Motor neuron (in vitro differentiated cells): ENCODE results near the gene FAM9C. TPM values are rescaled to one million over a fixed set of nuclear protein-coding genes. Genes with fewer than 3 reads are reported as not detected.
"Not testable (repeated sequence)": the region's sequence is repeated elsewhere in the genome, so short reads cannot be mapped to it uniquely, and the experiment has no call there.

Source experiments
- ATAC-seq, 8 experiments: fragments of 200-7000 bp; cut with Tn5 transposase; replicated peaks in 6 of 8; 2 replicates each; pipeline ENCODE4 v1.8.0; 2021; ENCODE audit warnings: mild to moderate bottlenecking in 8 of 8, moderate library complexity in 8 of 8
- H3K27ac ChIP-seq, 2 donors: fragments of 250-450 bp; sonication (Bioruptor Pico); 2 replicates each; pipeline ENCODE4 v1.9.0; 2021; ENCODE audit warnings: antibody characterized with exemption in 2 of 2, mild to moderate bottlenecking in 2 of 2, moderate library complexity in 1 of 2
- H3K4me1 ChIP-seq, 2 donors: fragments of 250-450 bp; sonication (Bioruptor Pico); replicated peaks in 1 of 2; 2 replicates each; pipeline ENCODE4 v1.6.1; 2021; ENCODE audit warnings: antibody characterized with exemption in 2 of 2, mild to moderate bottlenecking in 2 of 2, moderate library complexity in 1 of 2
- H3K4me3 ChIP-seq, 5 donors: fragments of 250-450 bp; sonication (Bioruptor Pico); 2 replicates each; pipeline ENCODE4 v1.9.0; 2021; ENCODE audit warnings: antibody characterized with exemption in 5 of 5, mild to moderate bottlenecking in 5 of 5, moderate library complexity in 4 of 5
- WGBS, 10 experiments: fragments of 450-650 bp; shearing (Covaris generic); methylation state at CpG; one replicate each; pipeline ENCODE4 v1.0.0; 2022; 5-methylcytosine and 5-hydroxymethylcytosine counted together
- in situ Hi-C, 9 experiments: fragments of 400-800 bp; cut with MboI; loops; one replicate each; pipeline ENCODE4 v1.15.0; 2021; ENCODE audit warnings: low sequenced_read_pairs in 9 of 9, low pct_unique_long_range_greater_than_20kb in 2 of 9; ENCODE audit not compliant: unreplicated experiment in 9 of 9
- total RNA-seq, 8 experiments: library from RNA; unstranded; fragments of 300-600 nt; gene quantifications; 2 replicates each; pipeline versions ENCODE4 v1.2.3 to v1.2.4, GENCODE V29; 2022

The FAM9C gene
- total RNA-seq, 8 experiments from 2014 or later, result 0.05 to 0.50 (median 0.17) TPM; not detected in 2

- in situ Hi-C loops, result no loop called here
Measured at GRCh38 chrX:13067773-13068172, 23.4 kb upstream of the FAM9C start.

GRCh38 chrX:13066391-13066790, 22.0 kb upstream of the FAM9C start:
- in situ Hi-C loops, result no loop called here
- no peak for ATAC-seq
- Histone ChIP-seq H3K4me3 (no peak overlapping the region), H3K27ac (no peak overlapping the region), H3K4me1 (no peaks in the 10 kb centered on the region)
- 100% methylated on average over 1 of the region's 4 CpGs; no CpG with 5 or more reads in 9 of the 10 experiments for WGBS, 10 experiments

More at GRCh38 chrX:13067773-13068172, 23.4 kb upstream of the FAM9C start:
- H3K4me1 ChIP-seq, result no peaks in the 10 kb centered on the region
- H3K27ac ChIP-seq, result no peak overlapping the region
- WGBS, 10 experiments, result 29 to 100% (median 100%) methylated on average over 1 of the region's 1 CpG; no CpG with 5 or more reads in 6 of the 10 experiments
- no peak for ATAC-seq
- no peak overlapping the region for H3K4me3 ChIP-seq

GRCh38 chrX:13064599-13065143, 20.3 kb upstream of the FAM9C start:
- WGBS, 10 experiments, result 17 to 100% methylated on average over 1 of the region's 2 CpGs; no CpG with 5 or more reads in 8 of the 10 experiments
- ATAC-seq, result peak in 3 of 8 experiments; percentile 69 to 84 (median 78)
- no peak overlapping the region for H3K27ac ChIP-seq

GRCh38 chrX:13063124-13063523, 18.7 kb upstream of the FAM9C start:
- 83 to 100% (median 86%) methylated on average over 1 to 2 of the region's 2 CpGs; no CpG with 5 or more reads in 6 of the 10 experiments for WGBS, 10 experiments
- H3K4me3 ChIP-seq, ATAC-seq, H3K27ac ChIP-seq, H3K4me1 ChIP-seq, in situ Hi-C loops: not testable (repeated sequence)

More at GRCh38 chrX:13064599-13065143, 20.3 kb upstream of the FAM9C start:
- in situ Hi-C loops, result no loop called here
- Histone ChIP-seq H3K4me3 (no peak overlapping the region), H3K4me1 (no peaks in the 10 kb centered on the region)

- ATAC-seq, H3K27ac ChIP-seq, H3K4me3 ChIP-seq, H3K4me1 ChIP-seq, in situ Hi-C loops: not testable (repeated sequence)
Measured at GRCh38 chrX:13062331-13062730, 17.9 kb upstream of the FAM9C start.

- WGBS, 10 experiments, result 20 to 94% (median 79%) methylated on average over 1 to 4 of the region's 4 CpGs; no CpG with 5 or more reads in 6 of the 10 experiments
- ATAC-seq, H3K4me3 ChIP-seq, H3K27ac ChIP-seq, in situ Hi-C loops, H3K4me1 ChIP-seq: not testable (repeated sequence)
Measured at GRCh38 chrX:13061215-13061708, 16.8 kb upstream of the FAM9C start.

GRCh38 chrX:13059637-13060499, 15.4 kb upstream of the FAM9C start:
- WGBS, 10 experiments, result 0 to 88% (median 40%) methylated on average over 1 to 2 of the region's 3 CpGs; no CpG with 5 or more reads in 5 of the 10 experiments
- Histone ChIP-seq H3K4me1 (no peaks in the 10 kb centered on the region), H3K4me3 (no peak overlapping the region), H3K27ac (no peak overlapping the region)
- in situ Hi-C loops, result no loop called here
- ATAC-seq, result peak in 6 of 8 experiments; percentile 18 to 89 (median 42)

GRCh38 chrX:13055486-13055885, 11.1 kb upstream of the FAM9C start:
- Histone ChIP-seq H3K27ac (no peak overlapping the region), H3K4me3 (no peak overlapping the region), H3K4me1 (no peaks in the 10 kb centered on the region)
- no peak for ATAC-seq
- in situ Hi-C loops, result no loop called here
- WGBS, 10 experiments, result 83 to 100% (median 94%) methylated on average over 1 of the region's 1 CpG; no CpG with 5 or more reads in 6 of the 10 experiments

GRCh38 chrX:13053171-13053570, 8.8 kb upstream of the FAM9C start:
- Histone ChIP-seq H3K27ac (no peak overlapping the region), H3K4me1 (no peaks in the 10 kb centered on the region), H3K4me3 (no peak overlapping the region)
- in situ Hi-C loops, result no loop called here
- no peak for ATAC-seq

GRCh38 chrX:13051529-13052172, 7.2 kb upstream of the FAM9C start:
- ATAC-seq, result no peak
- Histone ChIP-seq H3K27ac (no peak overlapping the region), H3K4me3 (no peak overlapping the region), H3K4me1 (peaks cover 0 to 2% of the 10 kb centered on the region in 2 donors)
- in situ Hi-C loops, result no loop called here
- 33 to 100% (median 94%) methylated on average over 1 to 3 of the region's 4 CpGs; no CpG with 5 or more reads in 1 of the 10 experiments for WGBS, 10 experiments

- no peak for ATAC-seq
- 60 to 75% methylated on average over 1 of the region's 1 CpG; no CpG with 5 or more reads in 8 of the 10 experiments for WGBS, 10 experiments
- H3K27ac ChIP-seq, result no peak overlapping the region
- H3K4me1 ChIP-seq, result peaks cover 0 to 2% of the 10 kb centered on the region in 2 donors
- no peak overlapping the region for H3K4me3 ChIP-seq
- in situ Hi-C loops, result no loop called here
Measured at GRCh38 chrX:13051167-13051528, 6.7 kb upstream of the FAM9C start.

- ATAC-seq, result no peak
- 91 to 100% methylated on average over 3 of the region's 4 CpGs; no CpG with 5 or more reads in 8 of the 10 experiments for WGBS, 10 experiments
- Histone ChIP-seq H3K4me1 (peaks cover 2 to 3% of the 10 kb centered on the region in 2 donors), H3K4me3 (no peak overlapping the region), H3K27ac (no peak overlapping the region)
- in situ Hi-C loops, result no loop called here
Measured at GRCh38 chrX:13050151-13050550, 5.7 kb upstream of the FAM9C start.

GRCh38 chrX:13048280-13048679, 3.9 kb upstream of the FAM9C start:
- Histone ChIP-seq H3K4me3 (no peak overlapping the region), H3K27ac (no peak overlapping the region), H3K4me1 (peaks cover 2 to 3% of the 10 kb centered on the region in 2 donors)
- in situ Hi-C loops, result no loop called here
- 88% methylated on average over 1 of the region's 1 CpG; no CpG with 5 or more reads in 9 of the 10 experiments for WGBS, 10 experiments
- ATAC-seq, result peak in 2 of 8 experiments; percentile 12 to 62
